ENCODE data around the gene SOCS1.

SOCS1 gene

DNA sequence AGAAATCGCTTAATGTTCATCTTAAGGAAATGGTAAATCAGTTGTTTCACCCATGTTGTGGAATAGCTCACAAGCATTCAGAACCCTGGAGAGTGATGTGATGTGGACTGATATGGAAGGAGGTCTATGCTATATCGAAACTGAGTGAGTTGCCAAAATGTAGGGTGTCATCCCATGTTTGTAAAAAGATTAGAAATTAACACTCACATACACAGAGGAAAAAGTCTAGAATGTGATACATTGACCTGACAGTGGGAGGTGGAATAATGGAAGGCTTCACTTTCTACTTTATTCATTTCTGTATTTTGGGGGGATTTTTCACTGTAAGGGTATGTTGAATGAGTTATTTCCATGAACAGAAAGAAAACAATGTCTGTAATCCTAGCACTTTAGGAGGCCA lies 29.8 kb upstream of the SOCS1 start:
- Histone ChIP-seq H3K4me3 (ENCODE audit: low read length) (no peak overlapping the region), H3K27ac (ENCODE audit: low read depth, low read length) (peak overlapping the region; percentile 16; the same call in 1 of the 2 replicates), H3K27me3 (ENCODE audit: control insufficient read depth, low read length) (no peaks in the 10 kb centered on the region), H3K79me2 (ENCODE audit: control insufficient read depth, low read length) (no peaks in the 10 kb centered on the region), H3K9me3 (ENCODE audit: control insufficient read depth, insufficient read depth, low read length) (no peaks in the 10 kb centered on the region), H4K20me1 (ENCODE audit: control insufficient read depth, insufficient read depth, low read depth, low read length) (no peaks in the 10 kb centered on the region), H3K9me2 (replicated peaks; ENCODE audit: control insufficient read depth, low read length) (no peaks in the 10 kb centered on the region), H3K36me3 (ENCODE audit: control insufficient read depth, low read length) (no peaks in the 10 kb centered on the region), H3F3A (ENCODE audit: control insufficient read depth, insufficient read depth) (peaks cover 3% of the 10 kb centered on the region; the same call in 1 of the 2 replicates), H3K4me1 (ENCODE audit: control insufficient read depth, low read length) (peaks cover 61% of the 10 kb centered on the region), H3K4me2 (ENCODE audit: low read length) (peak overlapping the region; percentile 59; the same call in 1 of the 2 replicates)
- TF ChIP-seq, protein P1, sequence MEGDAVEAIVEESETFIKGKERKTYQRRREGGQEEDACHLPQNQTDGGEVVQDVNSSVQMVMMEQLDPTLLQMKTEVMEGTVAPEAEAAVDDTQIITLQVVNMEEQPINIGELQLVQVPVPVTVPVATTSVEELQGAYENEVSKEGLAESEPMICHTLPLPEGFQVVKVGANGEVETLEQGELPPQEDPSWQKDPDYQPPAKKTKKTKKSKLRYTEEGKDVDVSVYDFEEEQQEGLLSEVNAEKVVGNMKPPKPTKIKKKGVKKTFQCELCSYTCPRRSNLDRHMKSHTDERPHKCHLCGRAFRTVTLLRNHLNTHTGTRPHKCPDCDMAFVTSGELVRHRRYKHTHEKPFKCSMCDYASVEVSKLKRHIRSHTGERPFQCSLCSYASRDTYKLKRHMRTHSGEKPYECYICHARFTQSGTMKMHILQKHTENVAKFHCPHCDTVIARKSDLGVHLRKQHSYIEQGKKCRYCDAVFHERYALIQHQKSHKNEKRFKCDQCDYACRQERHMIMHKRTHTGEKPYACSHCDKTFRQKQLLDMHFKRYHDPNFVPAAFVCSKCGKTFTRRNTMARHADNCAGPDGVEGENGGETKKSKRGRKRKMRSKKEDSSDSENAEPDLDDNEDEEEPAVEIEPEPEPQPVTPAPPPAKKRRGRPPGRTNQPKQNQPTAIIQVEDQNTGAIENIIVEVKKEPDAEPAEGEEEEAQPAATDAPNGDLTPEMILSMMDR (IDR thresholded peaks at IDR 0.05; ENCODE audit: low read depth, low read length, poor library complexity, severe bottlenecking), result no peak
- no peak for TF ChIP-seq EZH2phosphoT487 (IDR thresholded peaks at IDR 0.05; ENCODE audit: borderline replicate concordance, low read length)

DNA sequence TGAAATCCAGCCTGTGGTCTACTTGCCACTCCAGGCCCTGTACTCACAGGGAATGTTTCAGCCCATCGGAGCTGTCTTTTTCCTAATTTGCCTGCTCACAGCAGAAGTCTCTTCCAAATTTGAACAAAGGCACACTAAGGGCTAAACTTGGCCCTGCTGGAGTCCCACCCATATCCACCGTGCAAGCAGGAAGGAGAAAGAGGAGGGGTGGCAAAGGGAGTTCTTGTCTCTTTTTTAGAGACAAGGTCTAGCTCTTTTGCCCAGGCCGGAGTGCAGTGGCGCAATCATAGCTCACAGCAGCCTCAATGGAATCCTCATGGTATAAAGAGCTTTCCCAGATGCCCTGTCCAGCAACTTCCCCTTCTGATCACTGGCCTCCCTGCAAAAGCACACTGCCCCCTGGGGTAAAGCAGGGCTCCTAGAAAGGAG lies 27.8 kb upstream of the SOCS1 start:
- TF ChIP-seq, protein P1 (IDR thresholded peaks at IDR 0.05; ENCODE audit: low read depth, low read length, poor library complexity, severe bottlenecking), result peak; percentile 16
- no peak for TF ChIP-seq EZH2phosphoT487 (IDR thresholded peaks at IDR 0.05; ENCODE audit: borderline replicate concordance, low read length)
- Histone ChIP-seq H3F3A (ENCODE audit: control insufficient read depth, insufficient read depth) (peaks cover 3% of the 10 kb centered on the region; the same call in 1 of the 2 replicates), H3K27ac (ENCODE audit: low read depth, low read length) (no peak overlapping the region), H3K27me3 (ENCODE audit: control insufficient read depth, low read length) (no peaks in the 10 kb centered on the region), H3K4me1 (ENCODE audit: control insufficient read depth, low read length) (peaks cover 60% of the 10 kb centered on the region), H3K9me3 (ENCODE audit: control insufficient read depth, insufficient read depth, low read length) (no peaks in the 10 kb centered on the region), H3K79me2 (ENCODE audit: control insufficient read depth, low read length) (no peaks in the 10 kb centered on the region), H3K4me2 (ENCODE audit: low read length) (no peak overlapping the region), H4K20me1 (ENCODE audit: control insufficient read depth, insufficient read depth, low read depth, low read length) (no peaks in the 10 kb centered on the region), H3K9me2 (replicated peaks; ENCODE audit: control insufficient read depth, low read length) (no peaks in the 10 kb centered on the region), H3K4me3 (ENCODE audit: low read length) (no peak overlapping the region), H3K36me3 (ENCODE audit: control insufficient read depth, low read length) (no peaks in the 10 kb centered on the region)

DNA sequence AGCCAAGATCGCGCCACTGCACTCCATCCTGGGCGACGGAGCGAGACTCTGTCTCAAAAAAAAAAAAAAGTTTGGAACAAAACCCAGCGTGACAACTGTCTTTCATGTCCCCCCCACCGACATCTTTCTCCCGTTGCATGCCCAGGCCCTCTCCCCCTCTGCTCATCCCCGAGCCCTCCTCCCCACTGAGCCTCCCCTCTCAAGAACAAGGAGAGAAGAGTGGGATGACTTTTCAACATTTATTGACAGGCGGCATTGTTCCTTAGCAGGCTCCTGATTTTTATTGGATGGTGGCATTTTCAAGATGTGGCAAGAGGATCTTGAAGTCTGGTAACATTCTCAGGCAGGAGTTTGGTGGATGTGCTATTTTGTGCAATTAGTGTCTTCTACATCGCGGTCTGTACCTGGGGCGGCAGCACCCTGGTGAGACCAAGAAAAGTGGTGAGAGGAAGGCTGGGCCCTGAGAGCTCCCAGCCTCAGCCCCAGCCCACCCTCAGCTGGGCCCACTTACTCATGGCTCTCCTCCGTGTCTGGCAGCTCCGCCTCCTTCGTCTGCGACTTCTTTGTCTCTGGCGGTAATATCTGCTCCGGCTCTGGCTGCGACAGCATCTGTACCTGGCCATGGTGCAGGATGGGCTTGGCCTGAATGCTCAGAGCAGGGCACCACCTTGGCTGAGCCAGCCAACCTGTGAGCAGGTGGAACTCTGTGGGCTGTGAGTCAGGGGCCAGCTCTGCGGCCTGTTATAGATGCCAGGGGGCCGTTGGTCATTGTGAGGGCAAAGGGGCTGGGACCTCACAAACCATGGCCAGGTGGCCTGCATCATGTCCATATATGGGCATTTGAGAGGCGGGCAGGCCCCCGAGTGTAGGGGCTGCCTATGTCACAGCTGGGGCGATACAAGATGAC lies 24.9 kb upstream of the SOCS1 start, which contains the start of gene PRM1:
PRM1 (minus strand) TSS at position 715 of the 907 bp plus-strand sequence; CDS start at position 623, 92 bp downstream.
- H3K27me3 ChIP-seq (ENCODE audit: control insufficient read depth, low read length), result no peaks in the 10 kb centered on the region
- H3K79me2 ChIP-seq (ENCODE audit: control insufficient read depth, low read length), result no peaks in the 10 kb centered on the region
- no peak within 1 kb of the TSS for H3K4me2 ChIP-seq (ENCODE audit: low read length)
- TF ChIP-seq EZH2phosphoT487 (IDR thresholded peaks at IDR 0.05; ENCODE audit: borderline replicate concordance, low read length), result no peak
- TF ChIP-seq, protein P1 (IDR thresholded peaks at IDR 0.05; ENCODE audit: low read depth, low read length, poor library complexity, severe bottlenecking), result no peak
- no peak within 1 kb of the TSS for H3K4me3 ChIP-seq (ENCODE audit: low read length)
- H3K27ac ChIP-seq (ENCODE audit: low read depth, low read length), result no peak within 1 kb of the TSS
- peaks cover 36% of the 10 kb centered on the region for H3K4me1 ChIP-seq (ENCODE audit: control insufficient read depth, low read length)
- H4K20me1 ChIP-seq (ENCODE audit: control insufficient read depth, insufficient read depth, low read depth, low read length), result no peaks in the 10 kb centered on the region
- no peaks in the 10 kb centered on the region for H3K9me2 ChIP-seq (replicated peaks; ENCODE audit: control insufficient read depth, low read length)
- no peaks in the 10 kb centered on the region for H3K36me3 ChIP-seq (ENCODE audit: control insufficient read depth, low read length)
- H3K9me3 ChIP-seq (ENCODE audit: control insufficient read depth, insufficient read depth, low read length), result no peaks in the 10 kb centered on the region
- no peaks in the 10 kb centered on the region for H3F3A ChIP-seq (ENCODE audit: control insufficient read depth, insufficient read depth)
